ENCODE measurements around the gene PRPF6.

DNA sequence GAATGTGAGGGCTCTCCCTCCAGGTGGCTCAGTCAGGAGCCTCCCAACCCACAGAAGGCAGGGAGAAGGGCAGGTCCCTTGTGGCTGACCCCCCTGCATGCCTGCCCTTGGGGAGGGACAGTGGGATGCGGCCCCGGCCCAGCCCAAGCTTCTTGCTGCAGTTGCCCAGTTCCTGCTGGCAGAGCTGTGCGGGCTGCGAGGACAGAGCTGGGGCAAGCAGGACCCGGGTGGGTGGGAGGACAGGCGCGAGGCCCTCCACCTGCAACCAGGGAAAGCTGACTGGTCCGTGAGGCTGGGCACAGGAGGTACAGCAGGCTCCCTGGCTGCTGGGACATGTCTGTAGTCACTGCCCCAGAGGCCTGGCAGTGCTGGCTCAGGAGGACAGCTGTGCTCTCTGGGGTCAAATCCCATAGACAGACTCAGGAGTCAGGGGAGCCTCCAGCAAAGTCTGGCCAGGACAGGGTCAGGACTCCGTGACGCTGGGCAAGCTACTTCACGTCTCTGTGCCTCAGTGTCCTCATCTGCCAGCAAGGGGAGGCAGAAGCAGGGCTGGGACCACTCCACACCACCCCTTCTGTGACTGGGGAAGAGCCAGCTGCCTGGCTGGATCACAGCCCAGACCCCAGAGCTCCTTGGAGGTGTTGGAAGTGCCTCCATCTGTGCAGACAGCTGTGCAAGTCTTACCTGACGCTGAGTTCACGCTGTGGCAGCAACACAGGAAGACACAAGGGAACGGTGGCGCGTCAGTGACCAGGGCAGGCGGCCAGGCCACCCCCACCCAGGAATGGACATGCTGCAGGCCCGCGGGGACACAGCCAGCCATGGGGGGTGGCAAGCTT is 37.7 kb upstream of the PRPF6 start:
- TF ChIP-seq, protein P1, sequence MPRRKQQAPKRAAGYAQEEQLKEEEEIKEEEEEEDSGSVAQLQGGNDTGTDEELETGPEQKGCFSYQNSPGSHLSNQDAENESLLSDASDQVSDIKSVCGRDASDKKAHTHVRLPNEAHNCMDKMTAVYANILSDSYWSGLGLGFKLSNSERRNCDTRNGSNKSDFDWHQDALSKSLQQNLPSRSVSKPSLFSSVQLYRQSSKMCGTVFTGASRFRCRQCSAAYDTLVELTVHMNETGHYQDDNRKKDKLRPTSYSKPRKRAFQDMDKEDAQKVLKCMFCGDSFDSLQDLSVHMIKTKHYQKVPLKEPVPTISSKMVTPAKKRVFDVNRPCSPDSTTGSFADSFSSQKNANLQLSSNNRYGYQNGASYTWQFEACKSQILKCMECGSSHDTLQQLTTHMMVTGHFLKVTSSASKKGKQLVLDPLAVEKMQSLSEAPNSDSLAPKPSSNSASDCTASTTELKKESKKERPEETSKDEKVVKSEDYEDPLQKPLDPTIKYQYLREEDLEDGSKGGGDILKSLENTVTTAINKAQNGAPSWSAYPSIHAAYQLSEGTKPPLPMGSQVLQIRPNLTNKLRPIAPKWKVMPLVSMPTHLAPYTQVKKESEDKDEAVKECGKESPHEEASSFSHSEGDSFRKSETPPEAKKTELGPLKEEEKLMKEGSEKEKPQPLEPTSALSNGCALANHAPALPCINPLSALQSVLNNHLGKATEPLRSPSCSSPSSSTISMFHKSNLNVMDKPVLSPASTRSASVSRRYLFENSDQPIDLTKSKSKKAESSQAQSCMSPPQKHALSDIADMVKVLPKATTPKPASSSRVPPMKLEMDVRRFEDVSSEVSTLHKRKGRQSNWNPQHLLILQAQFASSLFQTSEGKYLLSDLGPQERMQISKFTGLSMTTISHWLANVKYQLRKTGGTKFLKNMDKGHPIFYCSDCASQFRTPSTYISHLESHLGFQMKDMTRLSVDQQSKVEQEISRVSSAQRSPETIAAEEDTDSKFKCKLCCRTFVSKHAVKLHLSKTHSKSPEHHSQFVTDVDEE (CRISPR knock-in tag; IDR thresholded peaks at IDR 0.05): no peak
- TF ChIP-seq, protein P2, sequence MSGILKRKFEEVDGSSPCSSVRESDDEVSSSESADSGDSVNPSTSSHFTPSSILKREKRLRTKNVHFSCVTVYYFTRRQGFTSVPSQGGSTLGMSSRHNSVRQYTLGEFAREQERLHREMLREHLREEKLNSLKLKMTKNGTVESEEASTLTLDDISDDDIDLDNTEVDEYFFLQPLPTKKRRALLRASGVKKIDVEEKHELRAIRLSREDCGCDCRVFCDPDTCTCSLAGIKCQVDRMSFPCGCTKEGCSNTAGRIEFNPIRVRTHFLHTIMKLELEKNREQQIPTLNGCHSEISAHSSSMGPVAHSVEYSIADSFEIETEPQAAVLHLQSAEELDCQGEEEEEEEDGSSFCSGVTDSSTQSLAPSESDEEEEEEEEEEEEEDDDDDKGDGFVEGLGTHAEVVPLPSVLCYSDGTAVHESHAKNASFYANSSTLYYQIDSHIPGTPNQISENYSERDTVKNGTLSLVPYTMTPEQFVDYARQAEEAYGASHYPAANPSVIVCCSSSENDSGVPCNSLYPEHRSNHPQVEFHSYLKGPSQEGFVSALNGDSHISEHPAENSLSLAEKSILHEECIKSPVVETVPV (CRISPR knock-in tag; IDR thresholded peaks at IDR 0.05): no peak
- TF ChIP-seq OSR1 (CRISPR knock-in tag; IDR thresholded peaks at IDR 0.05) (no peak), ARNTL (CRISPR knock-in tag; IDR thresholded peaks at IDR 0.05; ENCODE audit: borderline replicate concordance, low read depth) (no peak), ZNF565 (CRISPR knock-in tag; conservative IDR thresholded peaks at IDR 0.05; ENCODE audit: low read depth) (no peak)
- TF ChIP-seq, protein P3, sequence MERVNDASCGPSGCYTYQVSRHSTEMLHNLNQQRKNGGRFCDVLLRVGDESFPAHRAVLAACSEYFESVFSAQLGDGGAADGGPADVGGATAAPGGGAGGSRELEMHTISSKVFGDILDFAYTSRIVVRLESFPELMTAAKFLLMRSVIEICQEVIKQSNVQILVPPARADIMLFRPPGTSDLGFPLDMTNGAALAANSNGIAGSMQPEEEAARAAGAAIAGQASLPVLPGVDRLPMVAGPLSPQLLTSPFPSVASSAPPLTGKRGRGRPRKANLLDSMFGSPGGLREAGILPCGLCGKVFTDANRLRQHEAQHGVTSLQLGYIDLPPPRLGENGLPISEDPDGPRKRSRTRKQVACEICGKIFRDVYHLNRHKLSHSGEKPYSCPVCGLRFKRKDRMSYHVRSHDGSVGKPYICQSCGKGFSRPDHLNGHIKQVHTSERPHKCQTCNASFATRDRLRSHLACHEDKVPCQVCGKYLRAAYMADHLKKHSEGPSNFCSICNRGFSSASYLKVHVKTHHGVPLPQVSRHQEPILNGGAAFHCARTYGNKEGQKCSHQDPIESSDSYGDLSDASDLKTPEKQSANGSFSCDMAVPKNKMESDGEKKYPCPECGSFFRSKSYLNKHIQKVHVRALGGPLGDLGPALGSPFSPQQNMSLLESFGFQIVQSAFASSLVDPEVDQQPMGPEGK (CRISPR knock-in tag; IDR thresholded peaks at IDR 0.05; ENCODE audit: borderline replicate concordance): no peak

All from SK-N-SH treated with all-trans-retinoic acid at 6 μM for 48 hours (cell line).